H9 (cell line): ENCODE data around the gene YAE1. TPM values are rescaled to one million over a fixed set of nuclear protein-coding genes. Genes with fewer than 3 reads are reported as not detected.

Source experiments
- DNase-seq: peaks from one replicate; pipeline ENCODE4 v3.0.0-alpha.2; 2017
- H2AFZ ChIP-seq: one replicate; pipeline ENCODE4 v1.6.1; 2013; ENCODE audit warnings: mild to moderate bottlenecking, low read length, control low read depth, moderate library complexity
- H2AK5ac ChIP-seq: 2 replicates; pipeline ENCODE4 v1.6.1; 2013; ENCODE audit warnings: low read length, control low read depth, mixed read lengths; ENCODE audit not compliant: insufficient read length
- H2BK120ac ChIP-seq: one replicate; pipeline ENCODE4 v1.6.1; 2013; ENCODE audit warnings: low read depth, mild to moderate bottlenecking, low read length, control low read depth, inconsistent platforms; ENCODE audit not compliant: poor library complexity, severe bottlenecking
- H2BK12ac ChIP-seq: 2 replicates; pipeline ENCODE4 v1.6.1; 2013; ENCODE audit warnings: low read length, control low read depth, mixed read lengths, low read depth; ENCODE audit not compliant: insufficient read length
- H2BK15ac ChIP-seq: 2 replicates; pipeline ENCODE4 v1.6.1; 2013; ENCODE audit warnings: low read depth, low read length, control low read depth
- H2BK20ac ChIP-seq: one replicate; pipeline ENCODE4 v1.6.1; 2013; ENCODE audit warnings: low read depth, mild to moderate bottlenecking, low read length, control low read depth, inconsistent platforms; ENCODE audit not compliant: poor library complexity, severe bottlenecking
- H2BK5ac ChIP-seq: 2 replicates; pipeline ENCODE4 v1.6.1; 2013; ENCODE audit warnings: low read length, control low read depth, mixed read lengths; ENCODE audit not compliant: insufficient read length
- H3K14ac ChIP-seq: 2 replicates; pipeline ENCODE4 v1.6.1; 2013; ENCODE audit warnings: low read length, control low read depth; ENCODE audit not compliant: insufficient read depth
- H3K18ac ChIP-seq: 2 replicates; pipeline ENCODE4 v1.6.1; 2013; ENCODE audit warnings: low read depth, mild to moderate bottlenecking, mixed read lengths, low read length, control low read depth; ENCODE audit not compliant: insufficient read length
- H3K23ac ChIP-seq: 2 replicates; pipeline ENCODE4 v1.6.1; 2013; ENCODE audit warnings: low read length, control low read depth, mixed read lengths, low read depth; ENCODE audit not compliant: insufficient read length
- H3K23me2 ChIP-seq: 2 replicates; pipeline ENCODE4 v1.6.1; 2013; ENCODE audit warnings: low read depth, mild to moderate bottlenecking, mixed read lengths, low read length, control low read depth; ENCODE audit not compliant: insufficient read length, poor library complexity, severe bottlenecking
- H3K27ac ChIP-seq: 2 replicates; pipeline ENCODE4 v1.5.1; 2013; ENCODE audit warnings: low read length, control low read depth, mixed read lengths, low read depth; ENCODE audit not compliant: insufficient read length
- H3K27me3 ChIP-seq: 2 replicates; pipeline ENCODE4 v1.6.1; 2013; ENCODE audit warnings: low read length, control low read depth, inconsistent platforms; ENCODE audit not compliant: insufficient read depth
- H3K4ac ChIP-seq: 2 replicates; pipeline ENCODE4 v1.6.1; 2013; ENCODE audit warnings: low read depth, mild to moderate bottlenecking, control low read depth, inconsistent platforms, low read length, moderate library complexity
- H3K4me1 ChIP-seq: 2 replicates; pipeline ENCODE4 v1.6.1; 2013; ENCODE audit warnings: low read length, control low read depth, inconsistent platforms; ENCODE audit not compliant: insufficient read depth
- H3K4me2 ChIP-seq: 2 replicates; pipeline ENCODE4 v1.6.1; 2013; ENCODE audit warnings: low read length, control low read depth, mixed read lengths; ENCODE audit not compliant: insufficient read length, insufficient read depth
- H3K56ac ChIP-seq: 2 replicates; pipeline ENCODE4 v1.6.1; 2013; ENCODE audit warnings: low read depth, mild to moderate bottlenecking, mixed read lengths, low read length, control low read depth; ENCODE audit not compliant: insufficient read length
- H3K79me1 ChIP-seq: 2 replicates; pipeline ENCODE4 v1.6.1; 2013; ENCODE audit warnings: low read depth, mild to moderate bottlenecking, moderate library complexity, low read length, control low read depth, inconsistent platforms; ENCODE audit not compliant: insufficient read depth, poor library complexity, severe bottlenecking
- H3K79me2 ChIP-seq: 2 replicates; pipeline ENCODE4 v1.6.1; 2013; ENCODE audit warnings: low read length, control low read depth, inconsistent platforms; ENCODE audit not compliant: insufficient read depth
- H3K9ac ChIP-seq: 2 replicates; pipeline ENCODE4 v1.6.1; 2013; ENCODE audit warnings: low read length, control low read depth, mixed read lengths; ENCODE audit not compliant: insufficient read length; ENCODE audit errors: extremely low read depth
- H3K9me3 ChIP-seq: one replicate; pipeline ENCODE4 v1.6.1; 2013; ENCODE audit warnings: low read depth, low read length, inconsistent platforms; ENCODE audit not compliant: control insufficient read depth
- H3T11ph ChIP-seq: one replicate; pipeline ENCODE4 v1.6.1; 2013; ENCODE audit warnings: mild to moderate bottlenecking, low read length, control low read depth, inconsistent platforms
- H4K20me1 ChIP-seq: one replicate; pipeline ENCODE4 v1.6.1; 2013; ENCODE audit not compliant: control insufficient read depth, insufficient read length, insufficient read depth
- H4K5ac ChIP-seq: 2 replicates; pipeline ENCODE4 v1.6.1; 2013; ENCODE audit warnings: low read depth, mild to moderate bottlenecking, mixed read lengths, low read length, control low read depth; ENCODE audit not compliant: insufficient read length
- H4K8ac ChIP-seq: replicated peaks from 2 replicates; pipeline ENCODE4 v1.6.1; 2013; ENCODE audit warnings: low read length, control low read depth, mixed read lengths, low read depth; ENCODE audit not compliant: insufficient read length
- H4K91ac ChIP-seq: 2 replicates; pipeline ENCODE4 v1.6.1; 2013; ENCODE audit warnings: low read depth, mild to moderate bottlenecking, moderate library complexity, mixed read lengths, low read length, control low read depth; ENCODE audit not compliant: insufficient read length
- H3K27ac Mint-ChIP-seq, 3 experiments: 2 replicates in 2 of 3; 3 replicates in 1 of 3; pipeline ENCODE4 v1.8.0; 2020 to 2021; ENCODE audit warnings: mixed read lengths in 3 of 3, mild to moderate bottlenecking in 1 of 3, moderate library complexity in 1 of 3
- H3K27me3 Mint-ChIP-seq: 2 replicates; pipeline ENCODE4 v1.8.0; 2021; ENCODE audit warnings: low read depth, mild to moderate bottlenecking, moderate library complexity, mixed read lengths
- H3K36me3 Mint-ChIP-seq, 3 experiments: 2 replicates in 2 of 3; 3 replicates in 1 of 3; pipeline ENCODE4 v1.8.0; 2020 to 2021; ENCODE audit warnings: low read depth in 3 of 3, mixed read lengths in 3 of 3; ENCODE audit not compliant: insufficient read depth in 1 of 3
- H3K4me1 Mint-ChIP-seq, 2 experiments: 2 replicates each; pipeline ENCODE4 v1.8.0; 2020; ENCODE audit warnings: mixed read lengths in 2 of 2
- H3K4me3 Mint-ChIP-seq, 2 experiments: 2 replicates in 1 of 2; 3 replicates in 1 of 2; pipeline ENCODE4 v1.8.0; 2020 to 2021; ENCODE audit warnings: mild to moderate bottlenecking in 2 of 2, mixed read lengths in 2 of 2, moderate library complexity in 1 of 2
- H3K9me3 Mint-ChIP-seq, 2 experiments: 2 replicates in 1 of 2; 3 replicates in 1 of 2; pipeline ENCODE4 v1.8.0; 2020; ENCODE audit warnings: mild to moderate bottlenecking in 2 of 2, mixed read lengths in 2 of 2, moderate library complexity in 1 of 2
- whole genome bisulfite sequencing: extraction: QIAGEN DNeasy Blood & Tissue Kit; methylation state at CpG from one replicate; pipeline ENCODE4 v1.1.7; 2013; ENCODE audit warnings: missing lambda C conversion rate, low lambda C conversion rate, mixed read lengths; ENCODE audit not compliant: insufficient read length; ENCODE audit errors: extremely low coverage; 5-methylcytosine and 5-hydroxymethylcytosine counted together
- total RNA-seq: library from RNA; stranded (reverse); gene quantifications from 2 replicates; pipeline ENCODE4 v1.2.1, GENCODE V29; 2021
- TF ChIP-seq, protein P1 (sequence below): fragments of 200-600 bp; sonication (generic); conservative IDR thresholded peaks from 3 replicates; pipeline ENCODE4 v1.8.0; 2021; ENCODE audit warnings: antibody characterized with exemption, mild to moderate bottlenecking

Gene YAE1
- total RNA-seq, 1 experiment from 2014 or later = 28.8 TPM

DNA sequence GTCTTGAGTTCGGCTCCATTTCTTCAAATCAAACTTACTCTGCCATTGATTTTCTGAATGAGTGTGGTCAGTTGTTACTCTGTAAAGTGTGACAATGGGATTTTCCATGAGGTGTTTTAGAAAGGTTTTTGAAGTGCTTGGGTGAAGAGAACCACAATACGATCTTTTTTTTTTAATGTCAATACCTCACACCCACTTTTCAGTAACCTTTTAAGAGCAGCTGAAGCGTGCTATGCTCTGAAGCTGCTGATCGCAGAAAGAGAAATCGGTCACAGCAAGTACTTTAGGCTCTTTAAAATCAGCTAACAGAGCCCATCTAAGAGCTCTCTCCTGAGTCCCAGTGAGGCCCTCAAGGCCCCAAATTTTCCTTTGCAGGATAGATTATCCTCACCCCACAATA, 34.4 kb upstream of the YAE1 start:
- H3K4ac ChIP-seq = no peak overlapping the region
- H3K4me1 ChIP-seq = peaks cover 6% of the 10 kb centered on the region; the same call in 1 of the 2 replicates
- no peak overlapping the region for H3K27ac Mint-ChIP-seq
- H4K20me1 ChIP-seq = no peaks in the 10 kb centered on the region
- no peak overlapping the region for H3K4me2 ChIP-seq
- H3K27me3 Mint-ChIP-seq = no peaks in the 10 kb centered on the region; the same call in 1 of the 2 replicates
- no peak overlapping the region for H3K56ac ChIP-seq
- no peak for DNase-seq
- no peak overlapping the region for H3K27ac ChIP-seq
- H3K9ac ChIP-seq = no peak overlapping the region
- H3K14ac ChIP-seq = no peak overlapping the region
- no peak overlapping the region for H2AFZ ChIP-seq
- no peaks in the 10 kb centered on the region for H3K23me2 ChIP-seq
- no peak overlapping the region for H2BK20ac ChIP-seq
- no peaks in the 10 kb centered on the region for H3K9me3 Mint-ChIP-seq
- no CpG with 5 or more reads among the region's 5 CpGs for WGBS
- TF ChIP-seq, protein P1, sequence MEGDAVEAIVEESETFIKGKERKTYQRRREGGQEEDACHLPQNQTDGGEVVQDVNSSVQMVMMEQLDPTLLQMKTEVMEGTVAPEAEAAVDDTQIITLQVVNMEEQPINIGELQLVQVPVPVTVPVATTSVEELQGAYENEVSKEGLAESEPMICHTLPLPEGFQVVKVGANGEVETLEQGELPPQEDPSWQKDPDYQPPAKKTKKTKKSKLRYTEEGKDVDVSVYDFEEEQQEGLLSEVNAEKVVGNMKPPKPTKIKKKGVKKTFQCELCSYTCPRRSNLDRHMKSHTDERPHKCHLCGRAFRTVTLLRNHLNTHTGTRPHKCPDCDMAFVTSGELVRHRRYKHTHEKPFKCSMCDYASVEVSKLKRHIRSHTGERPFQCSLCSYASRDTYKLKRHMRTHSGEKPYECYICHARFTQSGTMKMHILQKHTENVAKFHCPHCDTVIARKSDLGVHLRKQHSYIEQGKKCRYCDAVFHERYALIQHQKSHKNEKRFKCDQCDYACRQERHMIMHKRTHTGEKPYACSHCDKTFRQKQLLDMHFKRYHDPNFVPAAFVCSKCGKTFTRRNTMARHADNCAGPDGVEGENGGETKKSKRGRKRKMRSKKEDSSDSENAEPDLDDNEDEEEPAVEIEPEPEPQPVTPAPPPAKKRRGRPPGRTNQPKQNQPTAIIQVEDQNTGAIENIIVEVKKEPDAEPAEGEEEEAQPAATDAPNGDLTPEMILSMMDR = no peak
- H2AK5ac ChIP-seq = no peak overlapping the region
- H3T11ph ChIP-seq = no peak overlapping the region
- no peak overlapping the region for H2BK5ac ChIP-seq
- no peak overlapping the region for H2BK12ac ChIP-seq
- H4K8ac ChIP-seq = no peak overlapping the region
- no peaks in the 10 kb centered on the region for H3K36me3 Mint-ChIP-seq
- H3K27me3 ChIP-seq = no peaks in the 10 kb centered on the region
- no peaks in the 10 kb centered on the region for H3K79me1 ChIP-seq
- H3K18ac ChIP-seq = no peak overlapping the region
- H3K4me3 Mint-ChIP-seq = no peak overlapping the region
- no peak overlapping the region for H3K23ac ChIP-seq
- H3K4me1 Mint-ChIP-seq = peaks cover 13 to 22% of the 10 kb centered on the region in 2 experiments
- no peak overlapping the region for H4K91ac ChIP-seq
- H3K9me3 ChIP-seq = no peaks in the 10 kb centered on the region
- H2BK15ac ChIP-seq = no peak overlapping the region
- no peak overlapping the region for H4K5ac ChIP-seq
- no peak overlapping the region for H2BK120ac ChIP-seq
- no peaks in the 10 kb centered on the region for H3K79me2 ChIP-seq
